PFSK-1 (cell line): Measurements from ENCODE around the gene CHAD.

ENCODE experiments used
- FOXP2 ChIP-seq: optimal IDR thresholded peaks from 2 replicates; pipeline ENCODE3; 2011; ENCODE audit warnings: borderline replicate concordance, control low read depth, inconsistent platforms; ENCODE audit not compliant: insufficient read depth; ENCODE audit errors: extremely low read length, extremely low read depth
- POLR2AphosphoS5 ChIP-seq: IDR thresholded peaks from 2 replicates; pipeline ENCODE4 v1.6.1; 2012; ENCODE audit warnings: low read depth, mild to moderate bottlenecking, control low read depth, low read length, moderate library complexity
- REST ChIP-seq, 2 experiments: IDR thresholded peaks; 2 replicates each; pipeline versions ENCODE4 v1.6.1 to v1.8.0; 2011 to 2012; ENCODE audit warnings: low read depth in 2 of 2, low read length in 2 of 2, control low read depth in 1 of 2, inconsistent platforms in 1 of 2, mild to moderate bottlenecking in 1 of 2, moderate library complexity in 1 of 2; ENCODE audit not compliant: insufficient read depth in 1 of 2
- SIN3A ChIP-seq: IDR thresholded peaks from 2 replicates; pipeline ENCODE4 v1.6.1; 2012; ENCODE audit warnings: mild to moderate bottlenecking, low read length, moderate library complexity, borderline replicate concordance; ENCODE audit not compliant: insufficient read depth
- TAF1 ChIP-seq: IDR thresholded peaks from 2 replicates; pipeline ENCODE4 v1.6.1; 2012; ENCODE audit warnings: low read length, control low read depth, borderline replicate concordance; ENCODE audit not compliant: insufficient read depth

- TF ChIP-seq TAF1 (no peak), REST (IDR thresholded peaks at IDR 0.05; ENCODE audit: insufficient read depth in 1 of 2, low read depth in 2 of 2, low read length in 2 of 2) (no peak), SIN3A (no peak), POLR2AphosphoS5 (no peak), FOXP2 (no peak)
Observed at GRCh38 chr17:50493744-50494143, 25.1 kb upstream of the CHAD start.
